Hematopoietic multipotent progenitor cell treated with erythropoietin and hydrocortisone succinate and interleukin-3 and kit ligand, for 4 days (in vitro differentiated cells): Measurements from ENCODE around the gene CCKAR.
"Not testable (repeated sequence)": the region's sequence is repeated elsewhere in the genome, so short reads cannot be mapped to it uniquely, and the experiment has no call there.

Source experiments
- DNase-seq: peaks from one replicate; pipeline ENCODE4 v3.0.0-alpha.2; 2015

The CCKAR gene, protein sequence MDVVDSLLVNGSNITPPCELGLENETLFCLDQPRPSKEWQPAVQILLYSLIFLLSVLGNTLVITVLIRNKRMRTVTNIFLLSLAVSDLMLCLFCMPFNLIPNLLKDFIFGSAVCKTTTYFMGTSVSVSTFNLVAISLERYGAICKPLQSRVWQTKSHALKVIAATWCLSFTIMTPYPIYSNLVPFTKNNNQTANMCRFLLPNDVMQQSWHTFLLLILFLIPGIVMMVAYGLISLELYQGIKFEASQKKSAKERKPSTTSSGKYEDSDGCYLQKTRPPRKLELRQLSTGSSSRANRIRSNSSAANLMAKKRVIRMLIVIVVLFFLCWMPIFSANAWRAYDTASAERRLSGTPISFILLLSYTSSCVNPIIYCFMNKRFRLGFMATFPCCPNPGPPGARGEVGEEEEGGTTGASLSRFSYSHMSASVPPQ

DNA sequence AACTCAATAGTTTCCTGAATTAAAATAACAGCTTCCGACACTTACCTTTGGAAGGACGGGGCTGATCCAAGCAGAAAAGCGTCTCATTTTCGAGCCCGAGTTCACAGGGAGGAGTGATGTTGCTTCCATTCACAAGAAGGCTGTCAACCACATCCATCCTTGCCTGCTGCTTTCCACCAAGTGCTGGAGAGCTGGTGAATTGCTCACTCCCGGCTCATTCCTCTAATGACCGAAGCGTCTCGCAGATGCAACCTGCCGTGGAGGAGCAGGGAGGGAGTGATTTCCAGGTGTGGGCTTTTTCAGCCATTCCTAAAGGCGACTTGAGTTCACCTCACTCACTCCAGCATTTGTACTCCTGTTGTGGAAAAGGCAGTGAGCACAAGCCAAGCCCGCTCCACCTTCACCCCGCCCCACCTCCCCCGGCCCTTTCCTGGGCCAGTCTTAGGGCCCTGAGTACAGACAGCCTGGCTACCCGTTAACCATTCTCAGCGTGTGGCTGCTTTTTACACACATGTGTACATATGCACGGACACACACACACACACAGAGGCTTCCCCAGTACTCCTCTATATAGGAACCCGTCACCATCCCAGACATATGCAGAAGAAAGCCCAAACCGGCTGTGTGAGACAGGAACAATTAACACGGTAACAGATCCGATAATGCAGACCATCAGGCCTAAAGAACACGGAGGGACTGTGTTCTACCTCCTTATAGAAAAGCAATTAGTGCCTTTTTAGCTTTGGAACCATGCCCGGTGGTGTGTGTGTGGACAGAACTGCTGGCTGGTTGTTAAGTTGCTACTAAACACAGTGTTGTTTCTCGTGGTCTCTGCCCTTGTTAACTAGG lies at the start of gene CCKAR:
Gene CCKAR (minus strand): TSS at position 374 of the 849 bp plus-strand sequence. CDS start 217 bp downstream, at position 157.
- DNase-seq, result no peak

DNA sequence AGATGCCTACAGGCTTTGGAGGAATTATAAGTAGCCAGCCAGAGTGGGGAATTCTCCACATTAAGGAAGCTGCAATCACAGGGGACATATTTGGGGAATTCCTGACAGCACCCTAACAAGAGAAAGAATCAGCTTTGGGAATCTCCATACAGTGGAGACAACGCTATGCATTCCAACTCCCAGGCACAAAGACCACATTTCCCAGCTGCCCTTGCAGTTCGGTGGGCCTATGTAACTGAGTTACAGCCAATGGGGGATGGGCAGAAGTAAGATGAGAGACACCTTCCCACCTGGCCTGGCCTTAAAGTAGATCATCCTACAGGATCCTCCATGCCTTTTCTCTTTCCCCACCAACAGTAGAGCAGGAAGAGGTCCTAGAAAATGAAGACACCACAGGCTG lies 43.4 kb upstream of the CCKAR start:
- DNase-seq, result no peak

DNA sequence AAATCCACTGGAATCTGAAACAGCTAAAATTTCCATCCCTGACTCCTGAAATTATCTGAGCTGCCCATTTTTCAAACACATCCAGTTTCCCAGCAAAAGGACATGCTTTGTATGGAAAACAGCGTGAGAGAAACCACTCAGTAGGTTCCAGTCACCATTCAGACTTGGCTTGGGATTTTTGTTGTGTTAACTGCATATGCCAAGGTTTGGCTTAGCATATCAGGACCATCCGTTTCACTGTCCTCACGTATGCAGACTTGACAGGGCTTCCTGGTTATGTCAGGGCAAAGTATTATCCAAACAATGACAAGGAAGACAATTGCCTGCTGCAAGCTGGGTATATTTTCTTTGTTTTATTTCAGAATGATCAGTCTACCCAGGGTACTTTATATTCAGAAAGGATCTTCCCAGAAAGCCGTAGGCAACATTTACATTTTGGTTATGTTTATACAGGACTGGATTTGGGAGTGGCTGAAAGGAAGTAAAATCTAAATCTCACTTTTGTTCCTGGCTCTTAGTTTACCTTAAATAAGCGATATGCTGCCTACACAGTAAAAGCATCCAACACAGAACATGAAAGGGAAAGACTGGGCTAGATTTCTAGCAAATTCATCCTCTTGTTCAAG lies 41.3 kb upstream of the CCKAR start:
- DNase-seq, result no peak

DNA sequence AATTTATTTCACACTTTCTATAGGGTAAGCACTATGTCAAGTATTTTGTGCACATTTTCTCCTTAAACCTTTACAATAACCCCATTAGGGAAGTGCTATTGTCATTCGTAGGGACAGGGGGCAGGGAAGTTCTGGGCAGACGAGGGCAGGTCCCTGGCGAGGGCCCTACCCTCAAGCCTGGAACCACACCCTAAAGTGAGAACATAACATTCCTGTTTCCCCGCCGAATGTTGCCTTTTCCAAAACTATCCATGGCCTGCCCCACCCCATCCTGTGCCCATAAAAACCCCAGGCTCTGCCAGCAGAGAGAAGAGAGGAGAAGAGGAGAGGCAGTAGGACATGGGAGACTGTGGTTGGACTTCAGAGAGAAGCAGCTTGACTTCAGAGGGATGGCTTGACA lies 39.8 kb upstream of the CCKAR start:
- no peak for DNase-seq

DNA sequence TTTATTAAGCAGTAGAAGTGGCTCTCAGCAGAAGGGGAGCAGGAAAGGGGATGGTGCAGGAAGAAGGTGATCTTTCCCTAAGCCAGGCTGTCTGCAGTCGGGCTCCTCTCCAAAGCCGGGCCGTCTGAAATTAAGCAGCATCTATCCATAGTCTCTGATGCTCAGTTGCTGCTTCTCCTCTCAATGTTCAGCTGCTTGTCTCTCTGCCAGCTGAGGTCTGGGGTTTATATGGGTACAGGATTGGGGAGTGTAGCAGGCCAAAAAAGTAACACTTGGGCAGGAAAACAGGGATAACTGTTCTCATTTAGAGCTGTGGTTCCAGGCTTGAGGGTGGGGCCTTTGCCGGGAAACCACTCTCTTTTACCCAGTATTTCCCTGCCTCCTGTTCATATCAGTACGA lies 39.2 kb upstream of the CCKAR start:
- no peak for DNase-seq

DNA sequence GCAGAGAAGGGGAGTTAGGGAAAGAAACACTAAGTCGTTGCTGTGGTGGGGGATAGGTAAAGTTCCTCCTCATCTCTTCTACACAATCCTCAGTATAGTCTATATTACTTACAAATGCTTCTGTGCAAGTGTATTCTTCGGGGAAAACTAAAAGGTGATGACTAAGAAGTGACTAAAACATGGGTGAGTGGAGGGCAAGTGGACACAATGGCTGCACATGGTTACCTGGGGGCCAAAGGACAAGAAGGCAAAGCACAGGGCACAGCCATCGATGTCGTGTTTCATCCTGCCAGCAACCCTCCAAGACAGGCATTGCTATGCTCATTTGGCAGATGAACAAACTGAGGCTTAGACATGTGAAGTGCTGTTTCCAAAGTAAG lies 35.5 kb upstream of the CCKAR start:
- DNase-seq, result no peak

DNA sequence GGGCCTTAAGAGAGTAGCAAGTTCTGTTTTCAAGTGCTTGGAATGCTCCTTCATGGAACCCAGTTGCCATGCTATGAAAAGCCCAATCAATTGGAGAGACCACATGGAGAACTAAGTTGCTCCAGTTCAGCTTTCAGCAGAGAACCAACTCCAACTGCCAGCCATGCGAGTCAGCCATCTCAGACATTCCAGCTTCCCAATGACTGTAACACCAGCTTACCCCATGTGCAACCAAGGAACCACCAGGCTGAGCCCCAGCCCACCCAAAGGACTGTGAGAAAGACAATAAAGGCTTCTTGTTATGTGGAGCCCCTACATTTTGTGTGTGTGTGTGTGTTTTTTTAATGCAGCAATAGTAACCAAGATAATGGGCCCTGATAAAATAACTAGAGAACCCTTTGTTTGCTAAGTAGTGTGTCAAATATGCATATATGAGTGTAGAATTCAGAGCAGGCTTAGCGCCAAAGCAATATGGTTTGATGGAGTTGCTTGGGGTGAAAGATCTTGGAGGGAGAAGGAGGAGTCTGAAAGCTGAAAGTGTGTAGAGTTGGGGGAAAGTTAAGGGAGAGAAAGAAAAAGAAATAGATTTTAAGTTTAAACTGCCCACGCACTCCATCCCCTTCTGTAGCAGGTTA lies 35.0 kb upstream of the CCKAR start:
- DNase-seq, result no peak

DNA sequence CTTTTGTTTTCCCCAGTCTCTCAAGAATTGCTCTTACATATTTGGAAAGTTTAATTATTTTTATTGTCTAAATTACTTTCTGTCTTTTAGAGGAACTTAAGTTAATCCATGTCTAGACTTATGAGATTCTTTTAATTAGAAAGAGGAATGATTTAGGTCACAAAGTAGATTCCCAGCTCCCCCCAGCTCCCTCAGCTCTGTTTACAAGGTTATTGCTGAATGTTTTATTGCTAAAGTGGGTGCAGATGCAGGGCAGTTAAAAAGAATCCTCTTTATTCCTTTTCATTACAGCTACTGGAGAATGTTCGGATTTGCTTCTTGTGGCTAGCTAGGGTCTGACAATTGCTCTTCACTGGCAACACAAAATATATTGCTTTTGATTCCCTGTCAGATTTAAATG lies 33.7 kb upstream of the CCKAR start:
- no peak for DNase-seq

DNA sequence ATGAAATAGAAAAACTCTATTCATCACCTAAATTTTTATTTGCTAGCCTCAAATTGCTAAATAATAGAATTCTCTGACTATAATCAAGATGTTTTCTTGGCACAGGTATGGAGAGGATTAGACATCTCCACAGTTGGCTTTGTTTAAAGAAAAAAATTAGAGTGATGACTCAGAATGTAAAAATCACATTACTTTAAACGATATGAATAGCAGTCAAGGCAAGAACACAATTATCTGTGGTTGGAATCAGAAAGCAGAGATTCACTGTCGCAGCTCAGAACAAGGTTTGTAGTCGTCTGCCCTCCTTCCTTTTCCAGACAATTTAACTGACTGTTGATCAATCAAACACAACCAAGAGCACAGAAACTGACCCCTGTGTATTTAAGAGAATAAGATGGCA lies 32.2 kb upstream of the CCKAR start:
- DNase-seq, result no peak

DNA sequence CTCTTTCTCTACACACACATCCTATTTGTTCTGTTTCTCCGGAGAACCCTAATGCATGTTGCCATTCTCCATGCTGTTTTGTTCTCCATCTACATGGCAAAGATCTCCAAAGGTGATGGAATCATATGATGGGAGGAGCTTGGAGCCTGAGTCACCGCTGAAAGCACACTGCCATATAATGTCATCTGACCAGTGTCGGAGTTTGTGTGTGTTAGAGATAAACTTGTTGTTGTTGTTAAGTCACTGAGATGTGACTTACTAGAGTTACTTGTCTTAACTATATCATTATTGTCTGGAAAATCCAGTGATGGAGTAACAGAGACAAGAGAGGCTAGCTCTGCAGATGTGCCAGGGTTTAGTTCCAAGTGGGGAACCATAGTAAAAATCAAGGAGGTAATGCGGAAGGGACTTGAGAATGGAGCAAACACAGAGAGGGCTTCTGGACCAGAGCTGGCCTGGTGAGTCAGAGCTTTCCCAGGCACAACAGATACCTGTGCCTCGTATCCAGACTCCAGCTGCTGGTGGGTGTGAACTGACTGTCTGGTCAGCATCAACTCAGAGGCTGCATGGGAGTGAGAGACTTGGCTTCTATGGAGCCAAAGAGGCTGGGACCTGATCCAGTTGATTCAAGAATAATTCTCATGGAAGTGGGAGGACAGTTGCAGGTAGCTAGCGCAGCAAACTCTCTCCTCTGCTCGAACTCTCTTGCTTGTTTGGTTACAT lies 30.6 kb upstream of the CCKAR start:
- DNase-seq, result no peak

DNA sequence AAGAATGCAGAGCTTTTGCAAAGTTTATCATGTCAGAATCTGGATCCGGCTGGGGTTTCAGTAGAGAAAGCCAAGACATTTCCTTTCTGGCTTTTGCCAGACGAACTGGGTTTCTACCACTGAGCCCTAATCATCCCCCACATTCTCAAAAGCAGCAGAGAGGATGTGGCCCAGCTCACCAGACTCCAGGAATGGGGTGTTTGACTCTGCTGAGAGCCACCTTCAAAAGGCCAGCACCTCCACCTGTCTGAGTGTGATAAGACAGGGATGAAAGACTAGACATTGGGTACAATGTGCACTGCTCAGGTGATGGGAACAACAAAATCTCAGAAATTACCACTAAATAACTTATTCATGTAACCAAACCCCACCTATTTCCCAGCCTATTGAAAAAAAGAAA lies 25.7 kb upstream of the CCKAR start:
- DNase-seq, result no peak

DNA sequence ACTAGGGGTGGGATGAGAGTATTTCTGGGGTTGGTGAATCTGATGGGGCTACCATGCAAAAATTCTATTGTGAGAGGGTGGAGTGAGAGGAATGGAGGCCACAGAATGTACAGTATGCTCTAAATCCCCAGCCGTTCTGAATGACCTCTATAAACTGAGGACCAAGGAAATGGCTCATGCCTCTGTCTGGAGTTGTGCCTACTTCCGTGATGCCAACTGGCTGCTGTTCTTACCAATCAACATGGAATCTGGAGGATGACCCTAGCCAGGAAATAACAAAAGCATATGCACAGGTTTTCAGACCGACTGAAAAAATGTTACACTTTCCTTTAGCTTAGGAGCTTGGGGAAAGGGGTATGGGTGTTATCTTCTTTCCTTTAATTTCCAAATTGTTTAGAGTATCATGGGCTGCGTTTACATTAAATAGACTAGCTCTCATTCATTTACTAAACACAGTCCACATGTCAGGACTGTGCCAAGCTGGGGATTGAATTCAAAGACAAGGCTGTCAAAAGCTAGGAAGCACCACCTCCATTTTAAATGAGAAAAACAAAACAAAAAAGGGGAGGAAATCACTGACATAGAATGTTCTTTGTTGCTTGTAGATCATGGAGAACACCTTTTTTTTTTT lies 20.2 kb upstream of the CCKAR start:
- DNase-seq, result no peak

DNA sequence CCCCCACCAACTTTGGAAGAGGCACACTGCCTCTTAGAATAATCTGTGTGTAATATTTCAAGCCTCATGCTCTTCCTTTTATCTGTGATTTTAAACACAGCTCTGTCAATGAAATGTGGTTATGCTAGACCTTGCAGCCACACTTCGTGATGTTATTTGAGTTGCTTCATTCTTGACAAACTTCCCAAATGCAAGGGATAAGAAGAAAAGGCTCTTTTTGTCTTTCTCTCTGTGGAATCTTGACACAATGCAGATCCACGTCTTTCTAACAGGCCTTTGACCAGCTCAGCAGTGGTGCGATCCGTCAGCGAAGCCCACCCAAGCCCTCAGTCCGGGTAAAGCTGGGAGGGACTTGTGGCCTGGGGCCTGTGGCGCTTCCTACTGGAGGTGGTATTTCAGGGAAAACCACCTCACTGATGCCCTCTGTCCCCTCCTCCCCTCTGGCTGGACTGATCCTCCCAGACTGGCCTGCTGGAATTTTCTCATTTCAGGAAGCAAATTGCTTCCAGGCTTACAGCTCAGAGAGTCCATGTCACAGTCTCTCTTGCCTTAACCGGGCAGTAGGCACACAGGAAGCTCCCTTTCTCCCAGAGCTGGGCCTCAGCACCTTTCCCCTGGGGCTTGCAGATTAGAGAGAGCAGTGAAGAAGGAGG lies 19.5 kb upstream of the CCKAR start:
- no peak for DNase-seq

DNA sequence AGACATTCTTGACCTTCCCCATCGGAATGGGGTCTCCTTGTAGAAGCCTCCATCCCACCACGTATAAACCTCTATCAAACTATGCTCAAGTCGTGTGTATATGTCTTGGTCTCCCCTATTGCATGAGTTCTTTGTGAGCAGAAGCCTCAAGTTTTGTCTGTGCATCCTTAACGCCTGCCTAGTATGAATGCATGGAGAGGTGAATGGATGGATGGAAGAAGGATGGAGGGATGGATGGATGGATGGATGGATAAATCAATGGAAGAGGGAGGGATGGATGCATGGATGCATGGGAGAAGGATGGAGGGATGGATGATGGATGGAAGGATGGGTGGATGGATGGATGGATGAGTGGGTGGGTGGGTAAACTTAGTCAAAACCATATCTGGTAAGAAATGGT lies 17.0 kb upstream of the CCKAR start:
- DNase-seq, result no peak

DNA sequence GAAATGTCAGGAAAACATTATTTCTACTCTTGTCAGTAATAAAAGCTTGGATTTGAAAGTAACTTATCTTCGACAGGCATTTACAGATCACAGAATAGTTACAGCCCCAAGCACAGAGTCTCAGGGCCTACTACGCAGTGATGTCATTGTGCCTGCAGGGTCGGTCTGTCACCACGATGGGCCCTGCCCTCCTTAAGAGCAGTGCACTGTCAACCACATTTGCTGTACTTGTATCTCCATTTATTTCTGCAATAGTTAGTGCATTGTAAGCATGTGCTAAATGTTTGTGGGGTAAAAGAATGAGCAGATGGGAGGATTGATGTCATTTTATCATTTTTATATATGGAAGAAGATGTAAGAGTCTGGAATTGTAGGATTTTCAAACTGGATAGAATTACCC lies 13.6 kb upstream of the CCKAR start:
- DNase-seq, result no peak

DNA sequence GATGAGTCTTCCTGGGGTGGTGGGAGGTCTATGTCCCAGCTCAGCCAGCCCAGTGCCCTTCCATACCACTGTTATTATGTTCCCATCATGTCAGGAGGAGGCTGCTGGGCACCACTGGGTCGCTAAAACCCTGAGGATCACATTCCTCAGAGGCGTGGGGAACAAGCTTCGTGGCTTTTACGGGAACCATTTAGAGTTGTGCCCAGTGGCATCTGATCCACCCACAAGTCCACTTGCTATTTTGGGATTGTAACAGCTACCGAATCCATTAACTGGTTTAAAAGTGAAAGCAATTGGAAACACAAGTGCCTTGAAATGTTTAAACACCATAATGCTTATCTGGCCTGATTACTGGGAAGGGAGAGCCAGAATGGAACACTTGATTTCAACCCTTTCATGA lies 13.1 kb upstream of the CCKAR start:
- DNase-seq, result no peak

DNA sequence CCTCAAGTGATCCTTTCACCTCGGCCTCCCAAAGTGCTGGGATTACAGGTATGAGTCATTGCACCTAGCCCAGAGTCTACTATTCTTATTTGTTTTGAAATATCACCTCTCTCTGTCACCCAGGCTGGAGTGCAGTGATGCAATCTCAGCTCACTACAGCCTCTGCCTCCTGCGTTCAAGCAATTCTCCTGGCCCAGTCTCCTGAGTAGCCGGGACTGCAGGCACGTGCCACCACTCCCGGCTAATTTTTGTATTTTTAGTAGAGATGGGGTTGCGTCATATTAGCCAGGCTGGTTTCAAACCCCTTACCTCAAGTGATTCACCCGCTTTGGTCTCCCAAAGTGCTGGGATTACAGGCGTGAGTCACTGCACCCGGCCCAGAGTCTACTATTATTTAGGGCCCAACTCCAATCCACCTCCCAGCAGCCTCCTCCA lies 10.3 kb upstream of the CCKAR start:
- DNase-seq, result not testable (repeated sequence)

DNA sequence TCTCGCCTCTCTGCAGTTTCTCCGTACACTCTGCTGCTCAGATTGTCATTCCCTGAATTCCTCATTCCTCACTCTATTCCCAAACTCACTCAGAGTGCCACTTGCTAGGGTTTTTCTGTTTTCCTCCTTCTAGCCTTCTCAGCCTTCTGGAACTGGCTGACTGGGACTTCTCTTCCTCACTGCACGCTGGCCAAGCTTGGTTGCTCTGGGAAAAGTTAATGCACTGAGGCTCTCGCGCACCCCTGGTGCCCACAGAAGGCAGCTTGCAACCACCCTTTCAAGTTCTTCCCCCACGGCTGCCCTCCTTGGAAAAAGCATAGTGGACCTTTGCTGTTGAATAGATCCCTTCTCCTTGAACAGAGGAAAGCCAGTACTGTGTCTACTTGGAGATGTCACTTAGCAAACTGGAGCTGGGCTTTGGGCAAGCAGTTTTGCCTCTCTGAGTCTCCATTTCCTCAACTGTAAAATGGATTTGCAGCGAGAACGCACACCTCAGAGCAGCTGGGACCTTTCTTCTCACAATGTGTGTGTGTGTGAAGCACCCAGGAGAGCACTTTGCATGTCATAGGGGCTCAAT lies 6.0 kb upstream of the CCKAR start:
- no peak for DNase-seq

DNA sequence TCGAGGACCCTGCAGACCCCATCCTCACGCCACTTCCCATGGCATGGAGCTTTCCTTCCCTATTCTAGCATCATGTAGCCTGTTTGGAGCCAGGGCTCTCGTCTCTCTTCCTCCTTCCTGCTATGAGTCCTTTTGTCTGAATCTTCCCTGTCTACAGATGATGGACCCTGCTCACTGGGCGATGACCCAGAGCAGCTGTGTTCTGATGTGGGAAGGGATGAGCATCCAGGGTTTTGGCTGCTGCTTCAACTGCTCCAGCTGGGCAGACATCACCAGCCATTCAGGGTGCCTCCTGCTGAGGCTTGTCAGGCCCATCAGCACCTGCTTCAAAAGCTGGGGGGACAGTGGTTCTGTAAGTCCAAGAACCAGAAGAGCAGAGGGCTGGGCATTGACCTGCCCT lies 3.2 kb upstream of the CCKAR start:
- no peak for DNase-seq

DNA sequence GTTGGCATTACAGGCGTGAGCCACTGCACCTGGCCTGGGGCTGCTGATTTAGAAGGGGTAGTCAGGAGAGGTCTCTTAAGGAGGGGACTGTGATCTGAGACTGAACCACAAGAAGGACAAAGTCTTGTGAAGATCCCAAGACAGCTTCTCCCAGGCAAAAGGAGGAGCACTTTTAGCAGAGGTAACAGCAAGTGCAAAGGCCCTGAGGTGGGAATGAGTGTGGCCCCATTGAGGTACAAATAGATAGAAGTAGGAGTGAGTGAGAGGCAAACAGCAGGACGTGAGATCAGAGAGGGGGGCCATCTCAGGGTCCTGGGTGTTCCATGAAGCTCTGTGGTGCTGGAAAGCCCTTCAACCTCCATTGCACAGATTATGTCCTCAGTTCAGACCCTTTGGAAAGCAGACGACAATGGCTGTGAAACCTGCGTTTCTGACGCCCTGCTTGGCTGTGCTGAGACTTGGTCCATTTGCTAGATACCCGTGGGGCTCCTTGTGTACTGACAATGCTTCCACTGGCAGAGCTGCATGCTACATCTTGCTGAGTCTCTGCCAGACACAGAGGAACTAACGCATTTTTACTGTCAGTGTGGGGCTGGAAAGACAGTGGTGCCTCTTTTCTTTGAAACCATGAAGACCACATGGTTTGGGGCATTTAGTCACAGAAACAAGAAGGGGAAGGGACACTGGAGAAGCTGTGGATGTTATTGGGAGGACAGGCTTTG lies 1.3 kb upstream of the CCKAR start:
- DNase-seq, result no peak

DNA sequence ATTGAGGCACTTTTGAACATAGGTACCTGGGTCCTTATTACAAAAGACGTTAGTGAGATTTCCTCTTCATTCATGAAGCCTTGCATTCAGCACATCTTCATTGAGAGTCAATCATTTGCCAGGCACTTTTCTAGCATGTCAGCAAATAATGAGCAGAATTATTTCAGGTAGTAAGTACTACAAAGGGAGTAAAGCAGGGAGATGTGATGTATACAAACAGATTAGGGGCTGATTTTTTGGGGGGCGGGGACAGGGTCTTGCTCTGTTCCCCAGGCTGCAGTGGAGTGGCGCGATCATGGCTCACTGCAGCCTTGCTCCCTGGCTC lies 638 bp upstream of the CCKAR start:
- no peak for DNase-seq
